ENCODE measurements around the gene PLK5. TPM values are rescaled to one million over a fixed set of nuclear protein-coding genes. Genes with fewer than 3 reads are reported as not detected.

The PLK5 gene
- total and polyA plus RNA-seq, 2 of the 4 experiments (the other 2 are of a cell fraction): not detected

DNA sequence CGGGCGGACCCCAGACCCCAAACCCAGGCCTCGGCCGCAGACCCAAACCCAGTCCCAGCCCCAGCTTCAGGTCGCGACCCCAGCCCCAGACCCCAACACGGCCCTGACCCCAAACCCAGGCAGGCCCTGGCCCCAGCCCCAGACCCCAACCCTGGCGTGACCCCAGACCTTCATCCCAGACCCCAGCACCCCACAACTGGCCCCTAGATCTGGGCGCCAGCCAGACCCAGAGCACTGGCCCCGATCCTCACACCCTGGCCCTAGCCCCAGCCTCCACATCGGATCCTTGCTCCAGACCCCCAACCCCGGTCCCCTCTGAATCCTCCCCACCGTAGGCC, 61.3 kb downstream of the PLK5 start:
- TF ChIP-seq MAFK (IDR thresholded peaks at IDR 0.05; ENCODE audit: low read depth, low read length): no peak
- TF ChIP-seq MXI1 (IDR thresholded peaks at IDR 0.05; ENCODE audit: borderline replicate concordance, low read depth, low read length): no peak
- TF ChIP-seq RCOR1 (IDR thresholded peaks at IDR 0.05; ENCODE audit: insufficient replicate concordance, low read length): no peak
- TF ChIP-seq, protein P1, sequence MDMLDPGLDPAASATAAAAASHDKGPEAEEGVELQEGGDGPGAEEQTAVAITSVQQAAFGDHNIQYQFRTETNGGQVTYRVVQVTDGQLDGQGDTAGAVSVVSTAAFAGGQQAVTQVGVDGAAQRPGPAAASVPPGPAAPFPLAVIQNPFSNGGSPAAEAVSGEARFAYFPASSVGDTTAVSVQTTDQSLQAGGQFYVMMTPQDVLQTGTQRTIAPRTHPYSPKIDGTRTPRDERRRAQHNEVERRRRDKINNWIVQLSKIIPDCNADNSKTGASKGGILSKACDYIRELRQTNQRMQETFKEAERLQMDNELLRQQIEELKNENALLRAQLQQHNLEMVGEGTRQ (IDR thresholded peaks at IDR 0.05; ENCODE audit: low read depth, low read length): no peak
- TF ChIP-seq FOS (IDR thresholded peaks at IDR 0.05; ENCODE audit: low read depth, low read length): no peak
- TF ChIP-seq CEBPB (IDR thresholded peaks at IDR 0.05; ENCODE audit: low read depth, low read length): no peak
- TF ChIP-seq CHD1 (IDR thresholded peaks at IDR 0.05; ENCODE audit: low read depth, low read length): no peak
- TF ChIP-seq, protein P2, sequence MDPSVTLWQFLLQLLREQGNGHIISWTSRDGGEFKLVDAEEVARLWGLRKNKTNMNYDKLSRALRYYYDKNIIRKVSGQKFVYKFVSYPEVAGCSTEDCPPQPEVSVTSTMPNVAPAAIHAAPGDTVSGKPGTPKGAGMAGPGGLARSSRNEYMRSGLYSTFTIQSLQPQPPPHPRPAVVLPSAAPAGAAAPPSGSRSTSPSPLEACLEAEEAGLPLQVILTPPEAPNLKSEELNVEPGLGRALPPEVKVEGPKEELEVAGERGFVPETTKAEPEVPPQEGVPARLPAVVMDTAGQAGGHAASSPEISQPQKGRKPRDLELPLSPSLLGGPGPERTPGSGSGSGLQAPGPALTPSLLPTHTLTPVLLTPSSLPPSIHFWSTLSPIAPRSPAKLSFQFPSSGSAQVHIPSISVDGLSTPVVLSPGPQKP (IDR thresholded peaks at IDR 0.05; ENCODE audit: borderline replicate concordance, low read depth, low read length): no peak
- no peak for TF ChIP-seq BHLHE40 (IDR thresholded peaks at IDR 0.05; ENCODE audit: low read depth, low read length)
- no peak for TF ChIP-seq RFX5 (IDR thresholded peaks at IDR 0.05; ENCODE audit: low read depth, low read length)
- TF ChIP-seq SMC3 (IDR thresholded peaks at IDR 0.05; ENCODE audit: low read depth, low read length): no peak
- TF ChIP-seq NFE2L2 (IDR thresholded peaks at IDR 0.05; ENCODE audit: low read depth, low read length): no peak
- no peak for TF ChIP-seq POLR2A (IDR thresholded peaks at IDR 0.05; ENCODE audit: low read depth, low read length)
- TF ChIP-seq MAZ (IDR thresholded peaks at IDR 0.05; ENCODE audit: borderline replicate concordance, low read depth, low read length): no peak
- TF ChIP-seq RAD21 (IDR thresholded peaks at IDR 0.05; ENCODE audit: low read length): no peak
- TF ChIP-seq, protein P3, sequence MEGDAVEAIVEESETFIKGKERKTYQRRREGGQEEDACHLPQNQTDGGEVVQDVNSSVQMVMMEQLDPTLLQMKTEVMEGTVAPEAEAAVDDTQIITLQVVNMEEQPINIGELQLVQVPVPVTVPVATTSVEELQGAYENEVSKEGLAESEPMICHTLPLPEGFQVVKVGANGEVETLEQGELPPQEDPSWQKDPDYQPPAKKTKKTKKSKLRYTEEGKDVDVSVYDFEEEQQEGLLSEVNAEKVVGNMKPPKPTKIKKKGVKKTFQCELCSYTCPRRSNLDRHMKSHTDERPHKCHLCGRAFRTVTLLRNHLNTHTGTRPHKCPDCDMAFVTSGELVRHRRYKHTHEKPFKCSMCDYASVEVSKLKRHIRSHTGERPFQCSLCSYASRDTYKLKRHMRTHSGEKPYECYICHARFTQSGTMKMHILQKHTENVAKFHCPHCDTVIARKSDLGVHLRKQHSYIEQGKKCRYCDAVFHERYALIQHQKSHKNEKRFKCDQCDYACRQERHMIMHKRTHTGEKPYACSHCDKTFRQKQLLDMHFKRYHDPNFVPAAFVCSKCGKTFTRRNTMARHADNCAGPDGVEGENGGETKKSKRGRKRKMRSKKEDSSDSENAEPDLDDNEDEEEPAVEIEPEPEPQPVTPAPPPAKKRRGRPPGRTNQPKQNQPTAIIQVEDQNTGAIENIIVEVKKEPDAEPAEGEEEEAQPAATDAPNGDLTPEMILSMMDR (conservative IDR thresholded peaks at IDR 0.05; ENCODE audit: low read depth, low read length): no peak
- DNase-seq: no peak
- in situ Hi-C loops (cut with MboI; ENCODE audit: low sequenced_read_pairs): no loop called here
- dilution Hi-C loops (cut with HindIII; ENCODE audit: low sequenced_read_pairs, unreplicated experiment): no loop called here
- ChIA-PET POLR2A (ENCODE audit: unreplicated experiment) (no interaction called here), CTCF (no interaction called here)
- no peak overlapping the region for H2BK20ac ChIP-seq (ENCODE audit: low read depth, low read length)
- H3K9me3 ChIP-seq (ENCODE audit: control insufficient read depth, insufficient read depth, low read length): no peaks in the 10 kb centered on the region
- H2BK120ac ChIP-seq (ENCODE audit: low read depth, low read length): no peak overlapping the region
- no peak overlapping the region for H4K5ac ChIP-seq (ENCODE audit: low read depth, low read length)
- H2AK9ac ChIP-seq (replicated peaks; ENCODE audit: low read depth, low read length, poor library complexity): no peak overlapping the region
- no peaks in the 10 kb centered on the region for H3K27me3 ChIP-seq (ENCODE audit: control insufficient read depth, insufficient read depth, low read length)
- WGBS, 2 experiments (ENCODE audit: extremely low coverage in 2 of 2, insufficient read length in 1 of 2): 89% methylated on average over 6 of the region's 13 CpGs; no CpG with 5 or more reads in 1 of the 2 experiments
- H3K9me1 ChIP-seq (ENCODE audit: insufficient read depth, low read length): peaks cover 9% of the 10 kb centered on the region
- H3K4me3 ChIP-seq (ENCODE audit: insufficient read depth, low read depth, low read length): no peak overlapping the region
- H4K8ac ChIP-seq (ENCODE audit: low read depth in 2 of 2, low read length in 2 of 2): no peak overlapping the region
- H3K27ac ChIP-seq (ENCODE audit: insufficient read depth, low read length): no peak overlapping the region
- no peak overlapping the region for H3K18ac ChIP-seq (ENCODE audit: low read depth, low read length)
- BruUV-seq (replicated peaks): no TSS peak
- peaks cover 34% of the 10 kb centered on the region for H3K36me3 ChIP-seq (ENCODE audit: control insufficient read depth, insufficient read depth, low read length)
- ATAC-seq (ENCODE audit: low read depth): no peak
- no peak overlapping the region for H3K4ac ChIP-seq (ENCODE audit: low read depth, low read length)
- H2AFZ ChIP-seq (replicated peaks; ENCODE audit: low read length, poor library complexity): no peak overlapping the region
- intact Hi-C loops (cut with micrococcal nuclease): no loop called here
- no peak overlapping the region for H2AK5ac ChIP-seq (ENCODE audit: low read depth, low read length)
- H3K4me2 ChIP-seq (ENCODE audit: low read depth, low read length): no peak overlapping the region
- no peak overlapping the region for H3K14ac ChIP-seq (replicated peaks; ENCODE audit: low read depth, low read length)
- H3K9ac ChIP-seq (ENCODE audit: low read depth, low read length): no peak overlapping the region
- H2BK15ac ChIP-seq (ENCODE audit: low read depth, low read length): no peak overlapping the region
- H3K23ac ChIP-seq (ENCODE audit: low read depth, low read length): no peak overlapping the region
- H4K20me1 ChIP-seq (ENCODE audit: insufficient read depth, low read length): peaks cover 32% of the 10 kb centered on the region
- H4K91ac ChIP-seq (ENCODE audit: insufficient read depth, low read depth, low read length): no peak overlapping the region
- H2BK5ac ChIP-seq (ENCODE audit: low read depth, low read length, poor library complexity, severe bottlenecking): no peak overlapping the region
- no peak overlapping the region for H3K56ac ChIP-seq (ENCODE audit: extremely low read depth, insufficient read depth, low read length)
- H3K4me1 ChIP-seq (ENCODE audit: control insufficient read depth, insufficient read depth, low read length): peaks cover 3% of the 10 kb centered on the region; the same call in 1 of the 2 replicates
- H3K79me1 ChIP-seq (ENCODE audit: low read depth in 1 of 2, low read length in 2 of 2): peaks cover 18 to 68% of the 10 kb centered on the region in 2 experiments

Data from IMR-90 (cell line).